ENCODE measurements around the gene PROSER1.

Gene PROSER1

DNA sequence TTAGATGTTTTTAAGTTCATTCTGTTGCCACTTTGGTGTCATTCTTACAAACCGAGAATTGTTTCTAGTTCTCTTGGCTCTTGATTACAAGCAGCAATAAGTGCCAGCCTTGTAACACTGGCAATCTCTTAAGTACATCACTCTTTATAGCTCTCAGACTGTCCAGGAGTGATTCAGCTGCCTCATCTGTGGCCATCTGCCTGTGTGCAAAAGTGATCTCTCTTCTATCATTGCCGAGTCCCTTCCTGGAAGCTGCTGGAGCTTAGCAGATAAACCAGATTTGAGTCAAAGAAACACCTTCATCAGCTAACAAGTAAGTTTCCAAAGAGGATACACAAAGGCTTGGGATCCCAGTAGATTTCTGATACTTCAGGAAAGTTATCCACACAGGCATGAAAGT, 70.4 kb downstream of the PROSER1 start:
- Histone ChIP-seq H3K4me1 (ENCODE audit: insufficient read depth, low read length) (no peaks in the 10 kb centered on the region), H3K9me3 (ENCODE audit: low read length) (no peaks in the 10 kb centered on the region), H3K27me3 (ENCODE audit: insufficient read depth, low read length) (no peaks in the 10 kb centered on the region), H3K36me3 (ENCODE audit: insufficient read depth, low read length) (no peaks in the 10 kb centered on the region), H2AFZ (ENCODE audit: low read depth, low read length) (no peak overlapping the region), H3K4me3 (ENCODE audit: low read length) (no peak overlapping the region)

DNA sequence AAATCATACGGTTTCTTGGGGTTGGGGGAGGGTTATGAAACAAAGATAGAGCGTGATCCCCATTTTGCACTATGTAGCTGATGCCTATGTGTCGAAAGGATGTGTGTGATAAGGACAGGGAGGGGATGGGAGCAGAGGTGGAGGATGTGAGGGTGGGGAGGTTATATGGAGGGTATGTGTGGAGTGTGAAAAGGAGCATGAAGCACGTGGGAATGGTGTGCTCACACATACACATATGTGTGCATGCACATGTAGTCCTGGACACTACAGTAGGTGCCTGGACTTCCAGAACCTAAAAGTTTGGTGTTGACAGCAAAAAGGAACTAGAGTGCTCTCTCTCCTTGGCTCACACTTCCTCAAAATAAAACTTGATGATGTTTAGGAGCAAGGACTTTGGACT, 72.6 kb downstream of the PROSER1 start:
- H3K27me3 ChIP-seq (ENCODE audit: insufficient read depth, low read length) = peaks cover 2% of the 10 kb centered on the region
- no peaks in the 10 kb centered on the region for H3K4me1 ChIP-seq (ENCODE audit: insufficient read depth, low read length)
- no peaks in the 10 kb centered on the region for H3K36me3 ChIP-seq (ENCODE audit: insufficient read depth, low read length)
- H3K4me3 ChIP-seq (ENCODE audit: low read length) = no peak overlapping the region
- no peak overlapping the region for H2AFZ ChIP-seq (ENCODE audit: low read depth, low read length)
- no peaks in the 10 kb centered on the region for H3K9me3 ChIP-seq (ENCODE audit: low read length)

DNA sequence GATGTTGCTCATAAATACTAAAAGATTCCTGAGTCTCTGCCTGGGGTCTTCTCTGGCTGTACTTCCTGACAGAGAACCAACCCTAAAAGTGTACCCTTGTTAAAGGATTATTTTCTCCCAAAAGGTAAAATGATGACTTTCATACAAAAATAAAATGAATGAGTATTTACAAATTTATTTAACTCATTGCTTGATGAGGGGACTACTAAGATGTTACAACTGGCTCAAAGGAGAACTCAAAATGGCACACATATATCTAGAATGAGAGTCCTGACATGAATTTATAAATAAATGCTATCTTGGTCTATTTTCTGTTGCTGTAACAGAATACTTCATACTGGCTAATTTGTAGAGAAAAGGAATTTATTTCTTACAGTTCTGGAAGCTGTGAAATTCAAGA, 77.7 kb downstream of the PROSER1 start:
- H3K27me3 ChIP-seq (ENCODE audit: insufficient read depth, low read length) = peaks cover 2% of the 10 kb centered on the region
- no peak overlapping the region for H3K4me3 ChIP-seq (ENCODE audit: low read length)
- no peaks in the 10 kb centered on the region for H3K4me1 ChIP-seq (ENCODE audit: insufficient read depth, low read length)
- H3K36me3 ChIP-seq (ENCODE audit: insufficient read depth, low read length) = no peaks in the 10 kb centered on the region
- no peak overlapping the region for H2AFZ ChIP-seq (ENCODE audit: low read depth, low read length)
- no peaks in the 10 kb centered on the region for H3K9me3 ChIP-seq (ENCODE audit: low read length)

Data from neuron (in vitro differentiated cells).